ENCODE data around the gene PPARG. TPM values are rescaled to one million over a fixed set of nuclear protein-coding genes. Genes with fewer than 3 reads are reported as not detected.
A peak's percentile ranks its signal among the peaks of the same experiment; 100 is the strongest.

Gene PPARG
- total and polyA plus RNA-seq, 2 experiments from 2014 or later = 0.49 to 0.76 TPM

- Histone ChIP-seq H3K36me3 (ENCODE audit: low read depth) (no peaks in the 10 kb centered on the region), H3K4me1 (ENCODE audit: insufficient read depth) (peaks cover 24% of the 10 kb centered on the region), H3F3A (ENCODE audit: insufficient read depth) (peaks cover 24% of the 10 kb centered on the region; the same call in 1 of the 2 replicates), H3K27ac (peak overlapping the region; percentile 24; the same call in 1 of the 2 replicates), H3K27me3 (replicated peaks; ENCODE audit: insufficient read depth) (no peaks in the 10 kb centered on the region), H3K79me2 (ENCODE audit: insufficient read depth) (no peaks in the 10 kb centered on the region), H3K4me3 (no peak overlapping the region), H3K4me2 (ENCODE audit: unreplicated experiment) (no peak overlapping the region), H4K20me1 (ENCODE audit: insufficient read depth) (no peaks in the 10 kb centered on the region), H2AFZ (no peak overlapping the region), H3K9ac (no peak overlapping the region), H3K9me2 (ENCODE audit: insufficient read depth) (no peaks in the 10 kb centered on the region; the same call in 1 of the 2 replicates), H3K9me3 (ENCODE audit: low read depth) (no peaks in the 10 kb centered on the region)
- no peak for TF ChIP-seq EZH2phosphoT487 (IDR thresholded peaks at IDR 0.05; ENCODE audit: insufficient read depth, low read depth)
- no peak for TF ChIP-seq EZH2 (IDR thresholded peaks at IDR 0.05; ENCODE audit: insufficient read depth, poor library complexity, severe bottlenecking)
- DNase-seq = peak; percentile 88
- WGBS, 2 experiments (ENCODE audit: low coverage in 1 of 2, low lambda C conversion rate in 2 of 2, missing lambda C conversion rate in 2 of 2) = 15 to 33% methylated on average over 1 of the region's 1 CpG
- in situ Hi-C loops (cut with MboI) = no loop called here
Measured at GRCh38 chr3:12393894-12394293, 105.0 kb downstream of the PPARG start.

- peaks cover 24% of the 10 kb centered on the region; the same call in 1 of the 2 replicates for H3F3A ChIP-seq (ENCODE audit: insufficient read depth)
- no peaks in the 10 kb centered on the region for H4K20me1 ChIP-seq (ENCODE audit: insufficient read depth)
- H3K4me3 ChIP-seq = no peak overlapping the region
- H3K27me3 ChIP-seq (replicated peaks; ENCODE audit: insufficient read depth) = no peaks in the 10 kb centered on the region
- no peaks in the 10 kb centered on the region; the same call in 1 of the 2 replicates for H3K9me2 ChIP-seq (ENCODE audit: insufficient read depth)
- H3K9me3 ChIP-seq (ENCODE audit: low read depth) = no peaks in the 10 kb centered on the region
- WGBS, 2 experiments (ENCODE audit: low coverage in 1 of 2, low lambda C conversion rate in 2 of 2, missing lambda C conversion rate in 2 of 2) = 82 to 90% methylated on average over 4 of the region's 4 CpGs
- no peak for TF ChIP-seq EZH2phosphoT487 (IDR thresholded peaks at IDR 0.05; ENCODE audit: insufficient read depth, low read depth)
- TF ChIP-seq EZH2 (IDR thresholded peaks at IDR 0.05; ENCODE audit: insufficient read depth, poor library complexity, severe bottlenecking) = no peak
- peaks cover 24% of the 10 kb centered on the region for H3K4me1 ChIP-seq (ENCODE audit: insufficient read depth)
- in situ Hi-C loops (cut with MboI) = no loop called here
- H2AFZ ChIP-seq = no peak overlapping the region
- H3K79me2 ChIP-seq (ENCODE audit: insufficient read depth) = no peaks in the 10 kb centered on the region
- peak overlapping the region; percentile 24; the same call in 1 of the 2 replicates for H3K27ac ChIP-seq
- H3K36me3 ChIP-seq (ENCODE audit: low read depth) = no peaks in the 10 kb centered on the region
- DNase-seq = peak; percentile 13
- no peak overlapping the region for H3K9ac ChIP-seq
- H3K4me2 ChIP-seq (ENCODE audit: unreplicated experiment) = peak overlapping the region; percentile 39
Measured at GRCh38 chr3:12394569-12395271, 105.8 kb downstream of the PPARG start.

DNA sequence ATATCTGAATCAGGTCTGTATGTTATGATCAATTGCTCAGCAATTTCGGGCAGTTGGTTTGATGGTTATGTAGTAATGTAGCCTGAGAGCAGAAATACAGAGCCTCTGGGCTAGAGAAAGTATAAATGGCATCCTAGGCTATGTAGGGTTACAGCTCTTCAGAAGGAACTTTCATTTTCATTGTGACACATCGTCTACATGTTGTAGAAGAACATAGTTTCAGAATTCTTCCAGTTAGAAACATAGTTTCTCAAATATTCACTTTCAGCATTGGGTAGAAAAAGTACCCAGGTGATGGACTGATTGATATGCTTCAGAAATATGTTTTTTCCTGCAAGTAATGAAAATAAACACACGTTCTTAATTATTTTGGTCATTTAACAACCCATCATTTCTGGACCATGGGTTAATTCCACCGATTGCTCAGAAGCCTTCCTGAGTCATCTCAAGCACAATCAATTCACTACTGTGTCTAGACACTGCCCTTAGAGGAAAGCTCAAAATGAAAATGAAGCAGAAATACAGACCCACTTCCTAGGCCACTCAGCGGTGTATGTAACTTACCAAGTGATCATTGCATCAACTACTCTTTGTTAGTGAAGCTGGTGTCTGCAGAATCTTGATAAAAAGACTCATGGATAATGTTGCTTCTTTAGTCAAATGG, 106.6 kb downstream of the PPARG start:
- Histone ChIP-seq H3K36me3 (ENCODE audit: low read depth) (no peaks in the 10 kb centered on the region), H3K9me3 (ENCODE audit: low read depth) (no peaks in the 10 kb centered on the region), H3K27me3 (replicated peaks; ENCODE audit: insufficient read depth) (no peaks in the 10 kb centered on the region), H3K4me3 (no peak overlapping the region), H3F3A (ENCODE audit: insufficient read depth) (peaks cover 26% of the 10 kb centered on the region), H3K9ac (no peak overlapping the region), H3K4me1 (ENCODE audit: insufficient read depth) (peaks cover 29% of the 10 kb centered on the region), H3K79me2 (ENCODE audit: insufficient read depth) (no peaks in the 10 kb centered on the region), H2AFZ (no peak overlapping the region), H3K4me2 (ENCODE audit: unreplicated experiment) (peak overlapping the region; percentile 39), H3K27ac (0 out of 2 replicates have a peak overlapping the region, but pooled peaks have one; percentile 18), H3K9me2 (ENCODE audit: insufficient read depth) (no peaks in the 10 kb centered on the region; the same call in 1 of the 2 replicates), H4K20me1 (ENCODE audit: insufficient read depth) (no peaks in the 10 kb centered on the region)
- in situ Hi-C loops (cut with MboI) = no loop called here
- TF ChIP-seq EZH2 (IDR thresholded peaks at IDR 0.05; ENCODE audit: insufficient read depth, poor library complexity, severe bottlenecking) (no peak), EZH2phosphoT487 (IDR thresholded peaks at IDR 0.05; ENCODE audit: insufficient read depth, low read depth) (no peak)
- peak; percentile 48 for DNase-seq
- 46 to 54% methylated on average over 5 of the region's 5 CpGs for WGBS, 2 experiments (ENCODE audit: low coverage in 1 of 2, low lambda C conversion rate in 2 of 2, missing lambda C conversion rate in 2 of 2)

- H3K4me1 ChIP-seq (ENCODE audit: insufficient read depth) = peaks cover 38% of the 10 kb centered on the region
- H3K4me3 ChIP-seq = no peak overlapping the region
- no peaks in the 10 kb centered on the region for H3K9me3 ChIP-seq (ENCODE audit: low read depth)
- no peaks in the 10 kb centered on the region for H3K79me2 ChIP-seq (ENCODE audit: insufficient read depth)
- H3K4me2 ChIP-seq (ENCODE audit: unreplicated experiment) = no peak overlapping the region
- no peak overlapping the region for H3K9ac ChIP-seq
- WGBS, 2 experiments (ENCODE audit: low coverage in 1 of 2, low lambda C conversion rate in 2 of 2, missing lambda C conversion rate in 2 of 2) = 76 to 78% methylated on average over 6 of the region's 6 CpGs
- no peaks in the 10 kb centered on the region for H3K36me3 ChIP-seq (ENCODE audit: low read depth)
- peaks cover 36% of the 10 kb centered on the region for H3F3A ChIP-seq (ENCODE audit: insufficient read depth)
- H3K9me2 ChIP-seq (ENCODE audit: insufficient read depth) = no peaks in the 10 kb centered on the region
- no peak for DNase-seq
- no peaks in the 10 kb centered on the region for H3K27me3 ChIP-seq (replicated peaks; ENCODE audit: insufficient read depth)
- no peak for TF ChIP-seq EZH2phosphoT487 (IDR thresholded peaks at IDR 0.05; ENCODE audit: insufficient read depth, low read depth)
- TF ChIP-seq EZH2 (IDR thresholded peaks at IDR 0.05; ENCODE audit: insufficient read depth, poor library complexity, severe bottlenecking) = no peak
- in situ Hi-C loops (cut with MboI) = no loop called here
- H4K20me1 ChIP-seq (ENCODE audit: insufficient read depth) = no peaks in the 10 kb centered on the region
- no peak overlapping the region for H2AFZ ChIP-seq
- H3K27ac ChIP-seq = no peak overlapping the region
Measured at GRCh38 chr3:12396471-12396870, 107.6 kb downstream of the PPARG start.
